Karpas-422 (cell line): ENCODE measurements around the gene ESAM. TPM values are rescaled to one million over a fixed set of nuclear protein-coding genes. Genes with fewer than 3 reads are reported as not detected.

Experiments used
- DNase-seq: peaks from one replicate; pipeline ENCODE4 v3.0.0-alpha.2; 2015
- H2AFZ ChIP-seq: fragments of 200-600 bp; sonication (generic); 2 replicates; pipeline ENCODE4 v1.6.1; 2014; ENCODE audit warnings: antibody characterized with exemption, low read length, mixed read lengths
- H3K27ac ChIP-seq: fragments of 200-600 bp; sonication (generic); 2 replicates; pipeline ENCODE4 v1.5.1; 2014; ENCODE audit warnings: mild to moderate bottlenecking, low read length, moderate library complexity
- H3K27me3 ChIP-seq: fragments of 200-600 bp; sonication (generic); 2 replicates; pipeline ENCODE4 v1.6.1; 2014; ENCODE audit warnings: low read length, mixed read lengths
- H3K36me3 ChIP-seq: fragments of 200-600 bp; sonication (generic); 2 replicates; pipeline ENCODE4 v1.6.1; 2014; ENCODE audit warnings: low read length, mixed read lengths; ENCODE audit not compliant: insufficient read depth
- H3K4me1 ChIP-seq: fragments of 200-600 bp; sonication (generic); 2 replicates; pipeline ENCODE4 v1.6.1; 2014; ENCODE audit warnings: mild to moderate bottlenecking, low read length, mixed read lengths
- H3K4me2 ChIP-seq: fragments of 200-600 bp; sonication (generic); 2 replicates; pipeline ENCODE4 v1.6.1; 2014; ENCODE audit warnings: low read length, low read depth, mild to moderate bottlenecking; ENCODE audit not compliant: poor library complexity, severe bottlenecking
- H3K4me3 ChIP-seq: fragments of 200-600 bp; sonication (generic); 2 replicates; pipeline ENCODE4 v1.5.1; 2014; ENCODE audit warnings: mild to moderate bottlenecking, antibody characterized with exemption, low read length, mixed read lengths
- H3K79me2 ChIP-seq: fragments of 200-600 bp; sonication (generic); 2 replicates; pipeline ENCODE4 v1.6.1; 2014; ENCODE audit warnings: mild to moderate bottlenecking, low read length, mixed read lengths
- H3K9ac ChIP-seq: fragments of 200-600 bp; sonication (generic); 2 replicates; pipeline ENCODE4 v1.6.0; 2014; ENCODE audit warnings: low read length
- H3K9me2 ChIP-seq: fragments of 200-600 bp; sonication (generic), shearing (Covaris generic); replicated peaks from 2 replicates; pipeline ENCODE4 v1.6.0; 2014; ENCODE audit warnings: mild to moderate bottlenecking, low read length, moderate library complexity; ENCODE audit not compliant: insufficient read depth
- H3K9me3 ChIP-seq: fragments of 300-700, 200-600 bp; sonication (generic); 2 replicates; pipeline ENCODE4 v1.6.1; 2014; ENCODE audit warnings: low read length, mixed read lengths
- H4K20me1 ChIP-seq: fragments of 200-600 bp; sonication (generic); 2 replicates; pipeline ENCODE4 v1.6.1; 2014; ENCODE audit warnings: mild to moderate bottlenecking, antibody characterized with exemption, low read length, low read depth; ENCODE audit not compliant: insufficient read depth
- total RNA-seq: library from RNA; depleted of rRNA; stranded (reverse); fragments of >200 nt; shearing (Covaris generic); gene quantifications from 2 replicates; pipeline ENCODE4 v1.2.3, GENCODE V29; 2014; ENCODE audit warnings: low replicate concordance; rRNA removed

The ESAM gene
- total RNA-seq, 1 experiment from 2014 or later: not detected

- no peaks in the 10 kb centered on the region for H3K4me1 ChIP-seq
- no peaks in the 10 kb centered on the region for H3K27me3 ChIP-seq
- no peak overlapping the region for H3K9ac ChIP-seq
- no peak overlapping the region for H3K4me3 ChIP-seq
- H3K36me3 ChIP-seq: no peaks in the 10 kb centered on the region
- H3K9me2 ChIP-seq: no peaks in the 10 kb centered on the region
- no peak overlapping the region for H3K4me2 ChIP-seq
- no peaks in the 10 kb centered on the region for H3K79me2 ChIP-seq
- DNase-seq: no peak
- H4K20me1 ChIP-seq: no peaks in the 10 kb centered on the region
- no peak overlapping the region for H2AFZ ChIP-seq
- H3K27ac ChIP-seq: no peak overlapping the region
- no peaks in the 10 kb centered on the region for H3K9me3 ChIP-seq
These were observed 54.3 kb downstream of the ESAM start for GRCh38 chr11:124707829-124708228.

Other genes with a start within 250 kb of the ESAM start
- gene OR8B12, start 218.6 kb downstream of the ESAM start, total RNA-seq: not detected in 2 replicates
- gene OR8A1, start 192.3 kb downstream of the ESAM start, total RNA-seq: not detected in 2 replicates
- gene PANX3, start 150.9 kb downstream of the ESAM start, total RNA-seq: not detected in 2 replicates
- 14.5 and 21.6 TPM in 2 replicates for gene TBRG1, start 139.4 kb downstream of the ESAM start, total RNA-seq
- 0.47 and 0.89 TPM in 2 replicates for gene SIAE, start 88.6 kb downstream of the ESAM start, total RNA-seq
- 1.2 and 10.4 TPM in 2 replicates for gene SPA17, start 88.4 kb downstream of the ESAM start, total RNA-seq
- 0.97 TPM in 1 of 2 replicates, not detected in the other for gene NRGN, start 22.3 kb downstream of the ESAM start, total RNA-seq
- not detected in 2 replicates for gene VSIG2, start 10.0 kb downstream of the ESAM start, total RNA-seq
- gene MSANTD2, start 38.1 kb upstream of the ESAM start, total RNA-seq: 5.2 and 7.6 TPM in 2 replicates
- gene ROBO3, start 103.1 kb upstream of the ESAM start, total RNA-seq: 6.6 and 13.8 TPM in 2 replicates
- gene ROBO4, start 135.6 kb upstream of the ESAM start, total RNA-seq: not detected in 2 replicates
- gene HEPN1, start 157.0 kb upstream of the ESAM start, total RNA-seq: not detected in 2 replicates
- gene HEPACAM, start 173.8 kb upstream of the ESAM start, total RNA-seq: not detected in 2 replicates
- gene CCDC15, start 191.9 kb upstream of the ESAM start, total RNA-seq: 1.8 and 2.3 TPM in 2 replicates